Suprapubic skin (tissue), 4 donors: Measurements from ENCODE around the gene GGT1. TPM values are rescaled to one million over a fixed set of nuclear protein-coding genes. Genes with fewer than 3 reads are reported as not detected.

Experiments
- DNase-seq, 2 donors: peaks; one replicate each; pipeline ENCODE4 v3.0.0-alpha.2; 2019; ENCODE audit warnings: low spot score in 2 of 2
- H3K27ac ChIP-seq: fragments of 200-600 bp; sonication (generic); one replicate; pipeline ENCODE4 v1.5.1; 2019
- H3K27me3 ChIP-seq: fragments of 200-600 bp; sonication (generic); one replicate; pipeline ENCODE4 v1.5.1; 2019
- H3K36me3 ChIP-seq: fragments of 200-600 bp; sonication (generic); one replicate; pipeline ENCODE4 v1.5.1; 2019
- H3K4me1 ChIP-seq: fragments of 200-600 bp; sonication (generic); one replicate; pipeline ENCODE4 v1.5.1; 2019
- H3K4me3 ChIP-seq: fragments of 200-600 bp; sonication (generic); one replicate; pipeline ENCODE4 v1.5.1; 2019; ENCODE audit warnings: mild to moderate bottlenecking
- H3K9me3 ChIP-seq: fragments of 200-600 bp; sonication (generic); one replicate; pipeline ENCODE4 v1.5.1; 2019
- EP300 ChIP-seq: sonication (generic); formaldehyde crosslinking; IDR thresholded peaks from one replicate; pipeline ENCODE4 v1.6.1; 2017; ENCODE audit warnings: antibody characterized with exemption
- POLR2A ChIP-seq, 2 donors: fragments of 450-650 bp; IDR thresholded peaks; one replicate each; pipeline ENCODE4 v1.6.1; 2017; ENCODE audit warnings: antibody characterized with exemption in 2 of 2, mild to moderate bottlenecking in 2 of 2, moderate library complexity in 2 of 2
- POLR2AphosphoS5 ChIP-seq, 3 donors: sonication (generic); formaldehyde crosslinking; IDR thresholded peaks; one replicate each; pipeline ENCODE4 v1.6.1; 2017; ENCODE audit warnings: antibody characterized with exemption in 3 of 3
- WGBS: methylation state at CpG from one replicate; pipeline ENCODE4 v1.1.5; 2018; 5-methylcytosine and 5-hydroxymethylcytosine counted together
- total RNA-seq, 4 donors: library from RNA; depleted of rRNA; stranded (reverse); fragments of >200 nt; gene quantifications; one replicate each; pipeline ENCODE4 v1.1.0, GENCODE V29; 2016
- TF ChIP-seq, protein P1 (sequence below), 2 donors: fragments of 200-600 bp in 1 of 2; fragments of 450-650 bp in 1 of 2; sonication (generic) in 1 of 2; IDR thresholded peaks; one replicate each; pipeline ENCODE4 v1.5.1; 2016 to 2019; ENCODE audit warnings: antibody characterized with exemption in 2 of 2, mild to moderate bottlenecking in 1 of 2, moderate library complexity in 1 of 2

Gene GGT1
- total RNA-seq, 4 donors from 2014 or later, result 1.7 to 9.1 (median 5.6) TPM

DNA sequence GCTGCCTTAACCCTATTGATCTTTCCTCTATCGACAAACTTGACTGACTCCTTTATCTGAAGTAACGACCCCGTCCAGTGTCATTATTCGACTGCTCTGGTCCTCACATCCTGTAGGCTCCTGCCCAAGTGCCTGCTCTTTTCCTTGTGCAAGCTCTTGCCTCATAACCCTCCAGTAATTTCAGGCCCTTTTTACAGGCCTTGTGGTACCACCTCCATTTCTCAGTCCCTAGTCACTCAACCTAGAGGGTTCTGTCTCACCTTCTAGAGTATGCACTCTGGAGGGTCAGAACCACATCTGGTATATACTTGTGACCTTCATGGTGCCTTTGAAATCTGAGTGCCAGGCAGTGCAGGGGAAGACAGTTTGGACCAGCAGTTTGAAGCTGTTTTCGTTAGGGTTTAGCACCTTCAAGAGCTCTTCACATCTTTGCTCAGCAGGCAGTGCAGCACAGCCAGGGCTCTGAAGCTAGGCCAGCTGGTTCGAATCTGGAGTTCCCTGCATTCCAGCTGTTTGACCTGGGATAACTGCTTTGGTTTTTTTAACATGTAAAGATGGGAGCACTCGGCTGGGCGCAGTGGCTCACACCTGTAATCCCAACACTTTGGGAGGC lies 36.0 kb upstream of the GGT1 start:
- Histone ChIP-seq H3K9me3 (no peaks in the 10 kb centered on the region), H3K4me1 (peaks cover 30% of the 10 kb centered on the region), H3K4me3 (no peak overlapping the region), H3K27me3 (no peaks in the 10 kb centered on the region), H3K27ac (no peak overlapping the region), H3K36me3 (peaks cover 51% of the 10 kb centered on the region)
- TF ChIP-seq POLR2AphosphoS5 (IDR thresholded peaks at IDR 0.05) (no peak), EP300 (no peak), POLR2A (IDR thresholded peaks at IDR 0.05) (no peak)
- TF ChIP-seq, protein P1, sequence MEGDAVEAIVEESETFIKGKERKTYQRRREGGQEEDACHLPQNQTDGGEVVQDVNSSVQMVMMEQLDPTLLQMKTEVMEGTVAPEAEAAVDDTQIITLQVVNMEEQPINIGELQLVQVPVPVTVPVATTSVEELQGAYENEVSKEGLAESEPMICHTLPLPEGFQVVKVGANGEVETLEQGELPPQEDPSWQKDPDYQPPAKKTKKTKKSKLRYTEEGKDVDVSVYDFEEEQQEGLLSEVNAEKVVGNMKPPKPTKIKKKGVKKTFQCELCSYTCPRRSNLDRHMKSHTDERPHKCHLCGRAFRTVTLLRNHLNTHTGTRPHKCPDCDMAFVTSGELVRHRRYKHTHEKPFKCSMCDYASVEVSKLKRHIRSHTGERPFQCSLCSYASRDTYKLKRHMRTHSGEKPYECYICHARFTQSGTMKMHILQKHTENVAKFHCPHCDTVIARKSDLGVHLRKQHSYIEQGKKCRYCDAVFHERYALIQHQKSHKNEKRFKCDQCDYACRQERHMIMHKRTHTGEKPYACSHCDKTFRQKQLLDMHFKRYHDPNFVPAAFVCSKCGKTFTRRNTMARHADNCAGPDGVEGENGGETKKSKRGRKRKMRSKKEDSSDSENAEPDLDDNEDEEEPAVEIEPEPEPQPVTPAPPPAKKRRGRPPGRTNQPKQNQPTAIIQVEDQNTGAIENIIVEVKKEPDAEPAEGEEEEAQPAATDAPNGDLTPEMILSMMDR (IDR thresholded peaks at IDR 0.05), result no peak
- DNase-seq, result no peak
- 74% methylated on average over 8 of the region's 8 CpGs for WGBS

GRCh38 chr22:24567668-24568067 lies 35.3 kb upstream of the GGT1 start:
- H3K36me3 ChIP-seq, result peaks cover 53% of the 10 kb centered on the region
- 85% methylated on average over 10 of the region's 10 CpGs for WGBS
- TF ChIP-seq, protein P1 (IDR thresholded peaks at IDR 0.05), result no peak
- TF ChIP-seq EP300, result no peak
- TF ChIP-seq POLR2AphosphoS5 (IDR thresholded peaks at IDR 0.05), result no peak
- TF ChIP-seq POLR2A (IDR thresholded peaks at IDR 0.05), result no peak
- H3K27me3 ChIP-seq, result no peaks in the 10 kb centered on the region
- no peak for DNase-seq
- no peak overlapping the region for H3K27ac ChIP-seq
- no peak overlapping the region for H3K4me3 ChIP-seq
- H3K9me3 ChIP-seq, result no peaks in the 10 kb centered on the region
- peaks cover 27% of the 10 kb centered on the region for H3K4me1 ChIP-seq

DNA sequence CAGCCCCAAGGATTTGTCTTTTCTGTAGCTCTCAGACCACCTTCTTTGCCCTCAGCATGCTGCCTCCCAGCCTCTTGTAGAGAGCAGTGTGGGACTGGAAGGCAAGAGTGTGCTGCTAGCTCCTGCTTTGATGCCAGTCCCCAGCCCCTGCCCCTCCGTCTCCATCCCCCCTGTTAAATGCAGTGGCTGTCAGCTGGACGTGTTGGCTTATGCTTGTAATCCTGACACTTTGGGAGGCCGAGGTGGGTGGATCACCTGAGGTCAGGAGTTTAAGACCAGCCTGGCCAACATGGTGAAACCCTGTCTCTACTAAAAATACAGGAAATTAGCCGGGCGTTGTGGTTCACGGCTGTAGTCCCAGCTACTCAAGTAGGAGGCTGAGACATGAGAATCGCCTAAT lies 31.7 kb upstream of the GGT1 start:
- TF ChIP-seq EP300 (no peak), POLR2A (IDR thresholded peaks at IDR 0.05) (no peak)
- TF ChIP-seq, protein P1 (IDR thresholded peaks at IDR 0.05), result no peak
- no peak overlapping the region for H3K27ac ChIP-seq
- H3K27me3 ChIP-seq, result no peaks in the 10 kb centered on the region
- no peak for DNase-seq
- 90% methylated on average over 7 of the region's 7 CpGs for WGBS
- H3K36me3 ChIP-seq, result peaks cover 70% of the 10 kb centered on the region
- no peaks in the 10 kb centered on the region for H3K9me3 ChIP-seq
- H3K4me1 ChIP-seq, result peaks cover 7% of the 10 kb centered on the region
- no peak overlapping the region for H3K4me3 ChIP-seq

DNA sequence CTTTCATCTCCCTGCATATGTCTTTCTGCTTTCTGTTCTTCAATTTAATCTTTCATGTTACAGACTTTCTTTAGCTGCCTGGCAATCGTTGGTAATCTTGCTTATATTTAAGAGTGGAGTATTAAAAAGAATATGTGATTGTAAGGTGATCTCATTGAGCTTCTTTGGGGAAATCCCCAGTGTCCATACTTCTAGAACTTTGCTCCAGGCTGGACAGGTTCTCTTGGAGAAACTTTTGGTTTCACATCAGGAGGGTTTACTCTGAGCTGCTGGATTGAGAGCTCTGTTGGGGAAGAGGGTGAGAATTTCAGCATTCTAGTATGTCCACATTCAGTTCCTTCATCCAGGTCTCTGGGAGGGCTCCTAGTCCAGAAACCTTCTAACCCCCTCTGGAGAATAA lies 26.2 kb upstream of the GGT1 start:
- Histone ChIP-seq H3K4me1 (peaks cover 30% of the 10 kb centered on the region), H3K27ac (no peak overlapping the region), H3K9me3 (no peaks in the 10 kb centered on the region), H3K27me3 (no peaks in the 10 kb centered on the region), H3K36me3 (peaks cover 32% of the 10 kb centered on the region), H3K4me3 (no peak overlapping the region)
- TF ChIP-seq EP300 (no peak), POLR2AphosphoS5 (IDR thresholded peaks at IDR 0.05) (no peak), POLR2A (IDR thresholded peaks at IDR 0.05) (no peak)
- TF ChIP-seq, protein P1 (IDR thresholded peaks at IDR 0.05), result no peak
- DNase-seq, result no peak
- 64% methylated on average over 1 of the region's 1 CpG for WGBS

DNA sequence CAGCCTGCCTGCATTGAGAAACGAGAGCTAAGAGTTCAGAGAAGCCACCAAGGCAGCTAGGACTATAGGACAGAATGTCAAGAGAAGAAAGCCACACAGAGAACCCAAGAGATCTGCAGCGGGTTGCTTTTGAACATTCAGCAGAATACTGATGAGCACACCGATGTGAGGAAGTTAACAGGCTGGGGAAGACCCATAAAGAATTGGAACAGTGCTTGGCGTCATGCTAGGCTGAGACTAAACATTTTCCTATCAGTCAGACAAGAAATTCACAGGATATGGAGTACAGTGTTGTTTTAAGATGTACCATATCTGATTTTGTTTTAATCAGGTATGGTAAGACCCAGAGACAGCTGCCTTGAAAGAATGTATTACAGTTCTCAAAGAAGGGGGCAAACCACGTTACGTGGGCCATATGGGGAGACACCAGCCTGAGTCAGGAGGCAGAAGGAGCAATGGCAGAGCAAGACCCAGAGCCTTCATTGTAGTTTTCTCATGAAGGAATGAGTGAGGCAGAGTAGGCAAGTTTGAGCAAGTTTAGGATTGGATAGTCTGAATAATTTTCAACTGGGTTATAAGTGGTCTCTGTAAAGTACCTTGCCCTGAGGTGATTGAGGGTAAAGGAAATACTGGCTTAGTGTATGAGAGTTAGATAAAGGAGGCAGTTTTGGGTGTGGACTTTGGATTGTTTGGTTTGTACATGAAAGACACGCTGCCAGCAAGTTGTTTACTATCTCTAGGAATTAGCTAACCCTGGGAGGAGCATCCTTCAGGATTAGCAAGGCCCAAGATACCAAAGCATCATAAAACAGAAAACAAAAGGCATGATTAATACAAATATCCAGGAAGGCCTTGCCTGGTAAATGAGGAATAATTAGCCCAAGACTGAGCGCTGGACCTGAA lies 24.4 kb upstream of the GGT1 start:
- no peak for DNase-seq
- H3K4me3 ChIP-seq, result no peak overlapping the region
- H3K4me1 ChIP-seq, result peaks cover 42% of the 10 kb centered on the region

More for the DNA sequence above, 24.4 kb upstream of the GGT1 start:
- Histone ChIP-seq H3K27ac (peak overlapping the region; percentile 74), H3K27me3 (no peaks in the 10 kb centered on the region), H3K36me3 (peaks cover 13% of the 10 kb centered on the region), H3K9me3 (no peaks in the 10 kb centered on the region)
- 53% methylated on average over 8 of the region's 8 CpGs for WGBS
- no peak for TF ChIP-seq POLR2AphosphoS5 (IDR thresholded peaks at IDR 0.05)
- no peak for TF ChIP-seq POLR2A (IDR thresholded peaks at IDR 0.05)
- no peak for TF ChIP-seq EP300
- TF ChIP-seq, protein P1 (IDR thresholded peaks at IDR 0.05), result no peak
